T-helper 1 cell (primary cell): ENCODE data around the gene GALNT7.
"Not testable (repeated sequence)": the region's sequence is repeated elsewhere in the genome, so short reads cannot be mapped to it uniquely, and the experiment has no call there.

ENCODE experiments used
- DNase-seq, 5 donors: peaks; one replicate each; pipeline ENCODE4 v3.0.0-alpha.2; 2012 to 2020

Gene GALNT7

DNA sequence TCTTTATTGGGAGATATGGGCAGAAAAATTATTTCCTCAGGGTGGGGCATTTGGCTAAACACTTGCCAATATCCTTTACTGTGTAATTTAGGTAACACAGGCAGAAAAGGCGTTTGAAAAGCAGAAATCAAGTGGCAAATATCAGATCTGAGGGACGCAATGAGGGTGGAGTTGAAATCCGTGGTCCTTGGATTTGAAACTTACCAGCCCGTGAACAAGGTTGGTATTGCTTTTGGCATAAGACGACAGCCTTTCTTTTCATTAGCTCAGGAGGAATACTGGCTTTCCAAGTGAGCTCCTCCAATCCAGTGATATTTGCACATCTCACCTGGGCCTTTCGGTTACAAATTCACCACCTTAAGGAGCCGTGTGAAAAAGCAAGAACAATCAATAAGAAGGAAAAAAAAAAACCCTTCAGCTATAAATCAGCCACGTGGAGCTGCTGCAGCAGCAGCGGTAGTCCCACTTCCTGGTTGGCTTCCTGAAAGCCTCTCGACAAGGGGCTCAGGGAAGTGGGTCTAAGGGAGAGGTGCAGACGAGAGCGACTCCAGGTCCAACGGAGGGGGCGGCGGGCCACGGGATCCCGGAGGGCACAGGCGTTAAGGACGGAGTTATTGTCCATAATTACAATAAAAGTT lies 734 bp upstream of the GALNT7 start:
- peak in 3 of 5 donors; percentile 8 to 15 (median 9) for DNase-seq

DNA sequence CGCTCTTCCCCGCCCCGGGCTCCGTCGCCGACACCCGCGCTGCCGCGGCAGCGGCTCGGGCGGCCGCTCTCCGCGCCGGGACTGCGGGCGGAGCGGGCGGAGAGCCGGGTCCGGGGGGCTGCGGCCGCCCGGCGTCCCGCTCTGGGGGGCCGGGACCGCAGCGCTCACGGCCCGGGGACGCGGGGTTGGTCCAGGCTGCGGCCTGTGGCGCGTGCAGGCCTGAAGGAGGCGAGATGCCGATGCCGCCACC lies 492 bp downstream of the GALNT7 start:
- no peak for DNase-seq

DNA sequence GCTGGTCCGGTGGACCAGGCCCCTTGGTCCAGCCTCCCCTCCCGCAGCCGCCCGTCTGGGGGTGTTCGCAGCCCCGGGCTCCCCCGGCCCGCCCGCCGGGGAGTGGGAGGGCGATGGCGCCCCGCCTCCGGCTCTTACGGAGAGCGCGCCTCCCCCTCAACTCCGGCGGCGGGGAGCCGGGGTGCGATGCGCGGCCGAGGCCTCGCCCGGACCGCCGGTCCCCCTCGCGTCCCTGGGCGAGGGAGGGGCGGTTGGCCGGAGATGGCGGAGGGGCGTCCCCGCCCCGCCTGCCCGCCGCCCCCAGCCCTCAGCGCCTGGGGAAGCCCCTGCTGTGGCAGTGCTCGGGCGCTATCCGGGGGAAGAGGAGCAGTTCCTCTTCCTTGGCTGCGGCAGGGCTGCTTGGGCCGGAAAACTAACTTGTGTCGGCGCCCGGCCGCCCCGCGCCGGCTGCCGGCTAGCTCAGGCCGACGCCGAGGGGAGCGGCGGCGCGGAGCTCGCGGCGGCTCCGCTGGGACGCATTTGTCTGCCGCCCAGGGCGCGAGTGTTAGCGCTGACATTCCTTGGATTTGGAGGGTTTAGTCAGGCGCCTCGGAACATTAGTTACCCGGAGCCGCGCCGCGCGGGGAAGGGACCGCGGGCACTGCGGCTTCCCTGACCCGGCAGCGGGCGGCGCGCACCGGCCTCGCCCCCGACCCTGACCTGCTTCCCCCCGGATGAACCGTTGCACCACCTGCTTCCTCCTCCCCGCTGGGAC lies 994 bp downstream of the GALNT7 start:
- DNase-seq = peak; percentile 46 to 62 (median 53)

DNA sequence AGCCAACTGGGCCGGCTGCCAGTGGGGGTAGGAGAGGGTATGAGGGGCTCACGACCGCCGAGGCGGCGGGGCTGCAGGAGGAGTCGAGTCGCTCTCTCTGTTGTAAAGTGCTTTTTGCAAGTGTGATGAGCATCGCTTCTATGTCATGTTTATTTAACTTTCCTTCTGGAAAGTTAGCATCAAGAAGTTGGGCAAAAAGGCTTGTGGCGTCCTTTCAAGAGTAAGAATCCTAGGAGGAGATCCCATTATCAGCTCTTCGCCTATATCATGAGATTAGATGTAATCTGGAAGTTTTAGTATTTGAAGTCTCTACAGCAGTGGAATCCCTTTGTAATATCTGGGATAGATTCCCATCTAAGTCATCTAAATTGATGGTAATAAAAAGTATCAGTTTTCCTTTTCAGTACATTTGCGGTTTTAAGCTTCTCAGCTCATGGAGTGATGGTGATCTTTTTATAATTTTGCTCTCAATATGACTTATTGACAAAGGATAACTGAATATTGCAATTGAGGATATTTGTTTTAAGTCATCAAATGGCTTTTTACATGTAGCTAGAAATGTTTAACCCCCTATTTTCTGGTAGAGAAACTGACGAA lies 1.7 kb downstream of the GALNT7 start:
- DNase-seq = peak in 2 of 5 donors; percentile 5 to 10

DNA sequence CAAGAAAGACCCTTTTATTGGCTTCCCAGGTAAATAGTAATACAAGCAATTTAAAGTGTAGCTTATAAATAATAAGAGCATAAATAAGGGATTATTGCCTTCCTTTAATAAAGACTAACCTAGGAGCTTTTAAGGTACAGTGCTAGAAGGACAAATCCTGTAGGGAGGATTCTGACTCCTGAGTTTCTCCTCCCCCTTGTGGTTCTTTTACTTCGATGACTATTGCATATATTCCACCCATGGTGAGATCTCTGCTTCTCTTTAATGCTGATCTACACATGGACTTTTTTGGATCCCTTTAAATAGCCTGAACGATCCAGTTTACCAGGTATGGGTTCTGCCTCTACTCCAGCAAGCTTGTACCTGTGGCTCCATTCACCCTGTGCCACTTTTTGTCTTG lies 2.5 kb downstream of the GALNT7 start:
- DNase-seq = no peak

DNA sequence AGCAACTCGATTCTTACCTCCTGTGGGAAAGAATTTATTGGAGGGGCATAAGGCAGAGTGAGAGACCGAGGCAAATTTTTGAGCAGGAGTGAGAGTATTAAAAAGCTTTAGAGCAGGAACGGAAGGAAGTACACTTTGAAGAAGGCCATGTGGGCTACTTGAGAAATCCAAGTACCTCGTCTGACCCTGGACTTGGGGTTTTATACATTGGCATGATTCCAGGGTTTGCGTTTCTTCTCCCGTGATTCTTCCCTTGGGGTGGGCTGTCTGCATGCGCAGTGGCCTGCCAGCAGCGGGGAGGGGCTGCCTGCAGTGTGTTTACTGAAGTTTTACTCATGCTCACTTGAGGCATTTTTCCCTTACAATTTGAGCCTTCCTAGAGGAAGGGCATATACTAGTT lies 3.4 kb downstream of the GALNT7 start:
- no peak for DNase-seq

DNA sequence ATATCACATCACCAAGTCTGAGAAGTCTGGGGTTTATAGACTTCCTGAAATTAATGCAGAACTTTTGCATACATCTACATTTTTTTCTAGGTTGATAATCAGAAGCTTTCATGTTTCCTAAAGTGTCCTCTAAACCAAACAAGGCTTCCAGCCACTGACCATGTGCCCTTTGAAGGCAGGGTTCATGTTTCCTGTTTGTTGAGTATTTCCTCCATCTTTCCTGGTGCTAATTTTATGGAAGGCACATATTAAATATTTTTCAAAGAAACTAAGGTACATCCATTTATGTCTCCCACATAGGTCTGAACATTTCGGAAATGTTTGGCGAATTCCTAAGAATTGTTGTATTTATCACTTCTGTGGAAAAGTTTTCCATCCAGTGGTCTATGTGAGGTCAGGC lies 5.6 kb downstream of the GALNT7 start:
- no peak for DNase-seq

DNA sequence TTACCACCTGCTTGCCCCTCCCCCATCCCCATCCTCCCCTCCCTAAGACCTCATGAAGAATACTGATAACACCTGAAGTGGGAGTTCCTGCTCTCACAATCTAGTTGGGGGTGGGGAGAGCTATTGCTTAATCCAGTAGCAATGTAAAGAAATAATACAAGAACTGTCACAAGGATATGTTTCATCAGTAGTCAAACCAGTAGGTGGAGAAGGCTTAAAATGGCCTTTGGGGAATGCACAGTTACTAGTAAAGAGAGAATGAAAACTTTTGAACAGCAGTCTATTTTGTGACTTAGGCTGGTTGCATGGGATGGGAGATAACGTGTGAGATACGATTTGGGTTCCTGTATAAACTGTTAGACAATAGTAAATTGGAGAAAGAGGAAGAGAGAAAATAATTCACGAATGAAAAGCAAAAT lies 6.0 kb downstream of the GALNT7 start:
- no peak for DNase-seq

DNA sequence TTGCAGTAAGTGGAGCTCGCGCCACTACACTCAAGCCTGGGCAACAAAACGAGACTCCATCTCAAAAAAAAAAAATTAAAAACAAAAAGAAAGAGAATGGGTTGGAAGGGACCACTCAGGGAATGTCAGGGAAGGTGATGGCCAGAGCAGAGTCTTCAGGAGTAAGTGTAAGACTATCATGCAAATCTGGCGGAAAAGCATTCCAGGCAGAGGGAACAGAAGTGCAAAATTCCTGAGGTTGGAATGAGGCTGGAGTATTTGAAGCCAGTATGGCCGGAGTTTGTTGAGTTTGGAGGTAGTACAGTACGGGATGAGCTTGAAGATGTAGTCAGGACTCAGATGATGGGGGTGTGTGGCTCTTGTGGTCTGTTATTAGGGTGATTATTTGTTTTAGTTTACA lies 7.4 kb downstream of the GALNT7 start:
- DNase-seq = no peak

DNA sequence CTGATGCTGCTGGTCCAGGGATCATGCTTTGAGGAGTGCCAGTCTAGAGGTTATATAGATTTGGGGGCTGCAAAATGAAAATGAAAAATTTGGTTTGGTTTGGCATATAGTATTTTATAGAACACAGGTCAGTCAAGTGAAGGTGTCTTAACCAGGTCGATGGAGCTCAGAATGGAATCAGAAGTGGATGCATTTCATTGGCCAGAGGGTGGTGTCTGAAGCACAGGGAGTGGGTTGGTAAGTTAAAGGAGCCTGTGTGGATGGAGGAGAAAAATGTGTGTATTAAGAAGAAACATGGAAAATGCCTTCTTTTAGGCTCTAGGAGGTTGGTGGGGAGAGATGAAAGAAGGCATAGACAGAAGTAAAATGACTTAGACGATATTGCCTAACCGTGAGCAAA lies 8.6 kb downstream of the GALNT7 start:
- DNase-seq = no peak

DNA sequence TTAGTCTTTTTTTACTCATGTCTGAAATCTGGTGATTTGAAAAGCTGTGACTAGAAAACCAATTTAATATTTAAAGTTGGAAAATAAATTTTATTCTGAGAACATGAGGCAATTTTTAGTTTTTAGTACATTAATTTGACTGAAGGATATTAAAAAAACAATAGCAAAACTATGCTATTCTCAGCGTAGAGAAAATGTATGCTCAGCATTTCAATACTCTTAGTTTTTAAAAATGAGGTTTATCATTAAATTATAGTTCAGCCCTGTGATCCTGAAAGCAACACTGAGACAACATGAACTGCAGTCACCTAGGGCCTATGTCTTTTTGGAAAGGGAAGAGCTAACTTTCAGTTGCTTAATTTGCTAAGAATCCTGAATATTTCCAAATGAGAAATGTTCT lies 9.5 kb downstream of the GALNT7 start:
- DNase-seq = no peak

DNA sequence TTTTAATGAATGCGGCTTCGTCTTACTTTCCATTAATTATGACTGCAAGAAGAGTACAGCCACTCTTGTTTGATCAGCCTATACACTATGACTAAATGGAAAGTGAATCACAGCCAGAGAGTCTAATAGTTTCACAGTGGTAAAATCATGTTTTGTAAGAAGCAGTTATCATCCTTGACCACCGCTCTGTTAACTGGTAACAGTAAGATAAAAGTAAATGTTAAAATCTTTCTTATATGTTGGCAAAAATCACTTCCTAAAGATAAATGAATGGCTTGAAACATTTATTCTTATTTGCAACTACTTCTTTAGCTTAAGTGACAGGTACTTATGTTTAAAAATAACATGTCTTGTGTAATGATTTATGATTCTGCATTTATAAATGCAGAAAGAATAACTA lies 13.2 kb downstream of the GALNT7 start:
- no peak for DNase-seq

DNA sequence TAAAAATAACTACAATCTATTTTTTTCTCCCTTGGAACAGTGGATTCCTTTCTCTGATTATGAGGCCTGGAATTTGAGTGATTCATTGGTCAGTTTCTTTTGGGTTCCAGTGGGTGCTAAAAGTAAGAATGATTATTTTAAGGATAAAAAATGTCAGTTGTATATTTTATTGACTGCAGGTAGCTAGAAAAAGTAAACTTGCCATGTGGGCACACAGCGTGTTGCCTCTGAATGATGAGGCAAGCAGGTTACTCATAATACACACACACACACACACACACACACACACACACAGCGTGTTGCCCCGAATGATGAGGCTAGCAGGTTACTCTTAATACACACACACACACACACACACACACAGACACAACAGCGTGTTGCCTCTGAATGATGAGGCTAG lies 13.8 kb downstream of the GALNT7 start:
- no peak for DNase-seq

DNA sequence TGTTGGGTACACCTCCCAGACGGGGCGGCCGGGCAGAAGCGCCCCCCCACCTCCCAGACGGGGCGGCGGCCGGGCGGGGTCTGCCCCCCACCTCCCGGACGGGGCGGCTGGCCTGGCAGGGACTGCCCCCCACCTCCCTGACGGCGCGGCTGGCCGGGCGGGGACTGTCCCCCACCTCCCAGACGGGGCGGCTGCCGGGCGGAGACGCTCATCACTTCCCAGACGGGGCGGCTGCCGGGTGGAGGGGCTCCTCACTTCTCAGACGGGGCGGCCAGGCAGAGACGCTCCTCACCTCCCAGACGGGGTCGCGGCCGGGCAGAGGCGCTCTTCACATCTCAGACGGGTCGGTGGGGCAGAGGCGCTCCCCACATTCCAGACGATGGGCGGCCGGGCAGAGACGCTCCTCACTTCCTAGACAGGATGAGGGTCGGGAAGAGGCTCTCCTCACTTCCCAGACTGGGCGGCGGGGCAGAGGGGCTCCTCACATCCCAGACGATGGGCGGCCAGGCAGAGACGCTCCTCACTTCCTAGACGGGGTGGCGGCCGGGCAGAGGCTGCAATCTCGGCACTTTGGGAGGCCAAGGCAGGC lies 15.1 kb downstream of the GALNT7 start:
- DNase-seq = not testable (repeated sequence)

DNA sequence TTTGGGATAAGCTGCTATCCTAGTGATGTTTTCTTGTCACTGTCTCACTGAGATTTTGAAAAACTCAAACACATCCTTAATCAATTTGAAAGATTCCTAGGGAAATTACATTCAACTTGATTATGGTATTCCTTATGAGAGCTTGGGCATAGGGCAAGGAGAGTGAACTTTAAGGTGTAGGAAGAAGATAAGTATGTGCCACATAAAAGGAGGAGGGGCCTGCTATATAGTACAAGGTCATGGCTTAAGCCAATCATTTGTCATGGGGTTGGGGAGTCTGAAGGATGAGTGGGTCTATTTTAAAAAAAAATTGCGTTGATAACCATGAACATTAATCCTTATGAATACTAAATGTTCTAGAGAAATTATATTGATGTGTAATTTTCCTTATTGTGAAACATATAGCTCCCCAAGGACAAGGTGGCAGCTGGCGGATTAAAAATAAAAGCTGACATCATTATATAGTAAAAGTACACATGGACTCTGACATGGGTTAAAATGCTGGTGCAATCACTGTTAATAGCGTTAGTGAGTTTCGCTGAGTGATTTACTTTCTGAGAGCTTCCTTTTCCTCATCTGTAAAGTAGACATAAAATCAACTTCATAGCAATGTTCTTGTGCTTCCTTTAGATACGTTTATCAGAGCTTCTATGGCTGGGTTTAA lies 17.4 kb downstream of the GALNT7 start:
- no peak for DNase-seq

DNA sequence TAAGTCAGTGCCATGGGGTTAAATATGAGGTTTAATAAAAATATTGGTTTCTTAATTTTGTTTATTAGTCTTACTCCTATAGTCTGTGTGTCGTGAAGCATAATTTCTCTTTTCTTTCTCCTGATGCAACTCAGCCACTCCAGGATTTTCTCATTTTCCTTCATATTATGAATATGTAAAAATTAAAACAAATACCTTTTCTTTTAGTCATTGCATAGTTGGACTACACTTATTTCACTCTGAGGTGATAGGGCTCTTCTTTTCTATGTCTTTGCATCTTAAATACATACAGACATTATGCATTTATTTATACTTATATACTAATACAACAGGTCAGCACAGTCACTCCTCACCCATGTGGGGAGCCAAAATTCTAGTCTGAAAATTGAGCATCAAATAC lies 19.1 kb downstream of the GALNT7 start:
- DNase-seq = no peak

DNA sequence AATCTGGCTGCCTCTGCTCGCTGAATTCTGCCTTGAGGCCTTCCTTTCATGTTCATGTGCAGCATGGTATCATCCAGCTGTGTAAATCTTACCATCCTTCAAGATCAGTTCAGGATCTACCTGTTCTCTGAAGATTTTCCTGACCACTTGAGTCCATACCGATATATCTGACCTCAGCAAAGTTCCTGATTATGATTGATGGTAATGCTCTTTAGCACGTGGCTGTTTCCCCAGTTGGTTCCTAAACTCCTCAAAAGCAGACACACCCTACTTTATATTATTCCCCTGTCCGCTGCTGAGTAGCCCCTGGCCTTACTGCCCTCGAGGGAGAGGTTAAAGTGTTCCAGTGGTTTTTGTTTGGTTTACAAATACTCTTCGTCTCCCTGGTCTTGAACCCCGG lies 20.0 kb downstream of the GALNT7 start:
- no peak for DNase-seq

DNA sequence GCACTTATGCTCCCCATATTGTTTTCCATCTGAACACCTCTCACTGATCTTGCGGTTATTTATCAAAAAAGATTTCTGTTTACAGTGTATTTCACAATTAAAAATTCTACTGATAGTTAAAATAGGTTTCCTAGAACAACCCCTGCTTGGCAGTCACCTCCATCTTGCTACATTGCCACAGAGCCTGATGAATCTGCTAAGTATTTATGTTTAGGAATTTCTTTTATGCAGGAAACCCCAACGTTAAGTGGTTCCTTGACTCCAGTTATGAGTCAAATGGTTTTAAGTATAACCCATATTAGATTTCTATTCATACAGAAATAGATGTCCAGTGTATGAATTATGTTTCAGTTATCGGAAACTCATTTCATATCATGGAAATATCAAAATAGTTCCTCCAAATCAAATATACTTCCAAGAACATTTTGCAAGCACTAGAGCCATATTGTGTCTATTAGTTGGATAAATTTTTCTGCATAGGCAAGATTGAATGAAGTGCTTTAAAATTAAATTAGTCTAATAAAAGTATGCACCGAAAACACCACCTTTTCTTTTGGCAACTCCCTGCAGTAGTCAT lies 20.6 kb downstream of the GALNT7 start:
- DNase-seq = no peak

DNA sequence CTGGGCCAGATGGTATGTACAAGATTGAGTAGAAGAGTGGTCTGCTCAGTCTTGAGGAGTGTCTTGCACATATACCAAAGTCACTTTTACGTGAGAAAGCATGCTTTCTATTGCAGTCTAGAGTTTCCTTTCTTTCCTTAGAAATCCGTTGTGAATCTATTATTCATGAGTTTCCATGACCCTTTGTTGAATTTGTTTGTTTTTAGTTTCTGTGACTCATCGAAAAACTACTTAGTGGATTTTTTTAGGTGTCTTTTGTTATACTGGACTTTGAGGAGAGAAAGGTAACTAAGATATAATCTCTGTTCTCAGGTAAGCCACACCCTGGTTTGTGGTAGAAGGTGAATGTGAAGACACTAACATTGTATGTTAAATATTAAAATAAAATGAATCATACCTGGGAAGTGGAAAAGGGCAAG lies 23.0 kb downstream of the GALNT7 start:
- no peak for DNase-seq

DNA sequence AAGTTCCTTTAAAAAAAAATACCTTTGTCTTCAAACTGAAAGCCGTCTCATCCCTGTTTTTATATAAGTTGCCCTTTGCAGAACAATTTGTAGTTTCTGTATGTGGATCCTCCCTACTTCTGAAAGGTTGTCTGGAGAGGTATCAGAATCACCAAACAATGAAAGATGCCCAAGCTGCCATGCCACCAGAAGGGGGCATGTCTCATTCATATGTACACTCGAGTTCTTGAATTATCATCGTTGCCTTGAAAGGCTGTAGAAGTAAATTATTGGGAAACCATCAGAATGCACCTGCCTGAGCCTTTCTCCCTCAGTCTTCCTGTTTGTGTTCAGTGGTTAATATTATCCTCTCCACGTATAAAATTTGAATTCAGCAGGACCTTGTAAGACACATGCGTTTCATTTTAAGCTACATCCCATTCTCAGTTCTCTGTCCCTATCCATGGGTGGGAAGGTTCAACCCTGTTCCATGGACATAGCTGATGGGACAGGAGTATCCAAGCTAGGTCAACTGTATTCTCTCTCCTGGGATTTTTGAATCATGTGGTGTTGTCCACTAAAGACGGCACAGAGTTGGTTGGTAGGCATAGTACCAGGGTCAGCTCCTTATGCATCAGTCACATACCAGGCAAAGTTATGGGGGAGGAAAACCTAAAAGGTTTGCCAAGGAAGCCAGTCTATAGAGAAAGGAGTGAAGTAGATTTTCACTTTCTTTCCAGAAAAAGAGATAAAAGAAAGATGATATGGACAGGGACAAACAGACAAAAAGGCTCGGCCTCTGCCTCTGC lies 24.0 kb downstream of the GALNT7 start:
- DNase-seq = no peak

DNA sequence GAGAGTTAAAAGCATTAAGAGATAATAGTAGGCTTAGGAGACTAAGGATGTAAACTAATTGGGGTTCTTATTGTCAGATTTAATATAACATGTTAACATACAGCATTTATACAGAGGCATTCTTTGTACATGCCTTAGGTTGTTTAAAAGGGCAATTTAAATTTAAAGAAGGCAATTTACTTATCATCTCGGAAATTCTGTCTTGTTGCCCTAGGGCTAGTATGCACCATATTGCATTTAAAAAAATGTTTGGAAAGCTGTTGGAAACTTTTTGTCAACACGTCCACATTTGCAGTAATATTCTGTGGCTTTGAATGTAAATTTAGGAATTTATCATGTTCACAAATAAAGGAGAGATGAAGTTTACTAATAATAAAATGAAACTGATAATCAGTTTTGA lies 25.5 kb downstream of the GALNT7 start:
- no peak for DNase-seq

DNA sequence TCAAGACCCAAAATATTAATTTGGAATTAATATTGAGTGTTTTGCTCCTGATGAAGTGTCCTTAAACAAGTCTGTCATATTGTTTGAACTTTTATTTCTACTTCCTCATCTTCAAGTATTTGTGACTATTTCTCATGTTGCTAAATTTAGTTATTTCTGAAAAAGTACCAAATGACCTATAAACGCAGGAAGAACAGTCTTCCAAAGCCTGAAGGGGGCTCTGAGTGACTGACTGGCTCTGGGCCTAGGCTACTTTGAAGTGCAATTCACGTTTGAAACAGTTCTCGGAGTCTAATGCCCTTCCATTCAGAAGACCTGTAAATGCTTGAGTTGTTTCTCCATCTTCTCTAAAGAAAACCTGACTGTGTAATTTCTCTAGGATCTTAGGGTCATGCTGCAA lies 26.5 kb downstream of the GALNT7 start:
- no peak for DNase-seq
